Heart left ventricle (tissue), 13 donors: ENCODE results near the gene SPOCK1.

Experiments used
- CTCF ChIP-seq, 12 donors: fragments of 200-600 bp; sonication (generic) in 4 of 12; IDR thresholded peaks; one replicate each; pipeline versions ENCODE4 v1.5.0 to v1.8.0; 2018 to 2022; ENCODE audit warnings: antibody characterized with exemption in 12 of 12, mild to moderate bottlenecking in 5 of 12
- POLR2A ChIP-seq, 2 donors: fragments of 450-650 bp; IDR thresholded peaks; one replicate each; pipeline ENCODE4 v1.6.1; 2017; ENCODE audit warnings: antibody characterized with exemption in 2 of 2, mild to moderate bottlenecking in 2 of 2, moderate library complexity in 2 of 2
- donor health status: ischemic (EF 13 %, LVEDD 7.1; RV severe dilation, severe dysfunction).
- donor health status: DM: no; HTN: yes; CAD: no.
- donor health status: DM: no; HTN: no; CAD: no.
- donor health status: ischemic (EF 25% LVEDD 6.9; RV normal size, moderate dysfunction).
- donor health status: ischemic (EF 25% LVEDD 5.7; RV mildly dilated, moderate dysfunction).
- donor health status: ischemic (EF 35%, LVEDD 5.7; RV mildly dilated, moderate dysfunction).
- donor health status: nonischemic (EF 11% LVEDD 7.7; RV severe dilation, severe dysfunction).
- donor health status: DM: yes; HTN: yes; CAD: no.
- donor health status: PGD.
- donor health status: ischemic (EF 29% LVEDD 5.4; RV normal size, mild dysfunction).
- donor health status: nonischemic (EF 23%, LVEDD 6.1; RV moderate dilation, normal function).

DNA sequence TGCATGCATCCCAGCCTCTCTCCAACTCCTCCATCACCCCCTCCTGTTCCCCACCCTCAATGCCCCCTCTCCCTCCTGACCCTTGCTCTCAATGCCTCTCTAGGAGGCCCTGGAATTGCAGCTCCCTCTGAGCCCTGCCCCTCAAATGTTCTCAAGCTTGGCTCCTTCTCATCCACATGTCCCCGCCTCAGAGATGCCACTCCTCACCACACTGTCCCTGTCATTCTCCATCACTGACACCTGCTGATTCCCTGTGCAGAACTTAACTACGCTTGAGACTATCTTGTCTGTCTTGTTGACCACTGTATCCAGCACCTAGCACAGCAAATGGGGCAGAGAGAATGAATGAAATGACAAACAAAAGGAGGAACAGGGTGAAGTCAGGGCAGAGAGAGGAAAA, 314.4 kb downstream of the SPOCK1 start:
- TF ChIP-seq CTCF (IDR thresholded peaks at IDR 0.05) (no peak), POLR2A (IDR thresholded peaks at IDR 0.05) (no peak)
